Neural progenitor cell (in vitro differentiated cells): ENCODE results near the gene PMS1. TPM values are rescaled to one million over a fixed set of nuclear protein-coding genes. Genes with fewer than 3 reads are reported as not detected.
"Not testable (repeated sequence)": the region's sequence is repeated elsewhere in the genome, so short reads cannot be mapped to it uniquely, and the experiment has no call there.

Experiments
- DNase-seq: peaks from one replicate; pipeline ENCODE4 v3.0.0-alpha.2; 2016; ENCODE audit warnings: low spot score
- H2AFZ ChIP-seq: fragments of 200-600 bp; sonication (generic); replicated peaks from 2 replicates; pipeline ENCODE4 v1.6.1; 2016; ENCODE audit warnings: antibody characterized with exemption
- H3F3A ChIP-seq: fragments of 200-600 bp; sonication (generic); 2 replicates; pipeline ENCODE4 v1.6.1; 2016; ENCODE audit warnings: antibody characterized with exemption, low read depth
- H3K27ac ChIP-seq: fragments of 200-600 bp; sonication (generic); 2 replicates; pipeline ENCODE4 v1.5.1; 2016; ENCODE audit warnings: mild to moderate bottlenecking
- H3K27me3 ChIP-seq: fragments of 200-600 bp; sonication (generic); 2 replicates; pipeline ENCODE4 v1.6.1; 2016; ENCODE audit warnings: mild to moderate bottlenecking, moderate library complexity
- H3K36me3 ChIP-seq: fragments of 200-600 bp; sonication (generic); 2 replicates; pipeline ENCODE4 v1.5.1; 2016
- H3K4me1 ChIP-seq: fragments of 200-600 bp; sonication (generic); 2 replicates; pipeline ENCODE4 v1.6.1; 2016; ENCODE audit warnings: mixed run types
- H3K4me2 ChIP-seq: fragments of 200-600 bp; sonication (generic); 2 replicates; pipeline ENCODE4 v1.6.1; 2016
- H3K4me3 ChIP-seq: fragments of 200-600 bp; sonication (generic); 2 replicates; pipeline ENCODE4 v1.5.1; 2016
- H3K79me2 ChIP-seq: fragments of 200-600 bp; sonication (generic); 2 replicates; pipeline ENCODE4 v1.6.1; 2016; ENCODE audit warnings: low read depth
- H3K9ac ChIP-seq: fragments of 200-600 bp; sonication (generic); 2 replicates; pipeline ENCODE4 v1.6.1; 2016
- H3K9me3 ChIP-seq: fragments of 200-600 bp; sonication (generic); 2 replicates; pipeline ENCODE4 v1.5.1; 2016; ENCODE audit warnings: low read depth
- H4K20me1 ChIP-seq: fragments of 200-600 bp; sonication (generic); 2 replicates; pipeline ENCODE4 v1.6.1; 2016; ENCODE audit warnings: low read depth
- H3K27ac Mint-ChIP-seq: 3 replicates; pipeline ENCODE4 v1.8.0; 2021; ENCODE audit warnings: mixed read lengths
- H3K27me3 Mint-ChIP-seq: 2 replicates; pipeline ENCODE4 v1.8.0; 2022; ENCODE audit warnings: low read depth, mild to moderate bottlenecking, inconsistent platforms, moderate library complexity, mixed read lengths; ENCODE audit not compliant: insufficient read depth
- H3K36me3 Mint-ChIP-seq: 3 replicates; pipeline ENCODE4 v1.8.0; 2021; ENCODE audit warnings: mixed read lengths
- H3K4me1 Mint-ChIP-seq: 3 replicates; pipeline ENCODE4 v1.8.0; 2021; ENCODE audit warnings: mixed read lengths
- H3K4me3 Mint-ChIP-seq: 3 replicates; pipeline ENCODE4 v1.8.0; 2021; ENCODE audit warnings: mild to moderate bottlenecking, moderate library complexity, mixed read lengths
- H3K9me3 Mint-ChIP-seq: 3 replicates; pipeline ENCODE4 v1.8.0; 2020; ENCODE audit warnings: mixed read lengths
- CTCF ChIP-seq: fragments of 200-600 bp; sonication (generic); IDR thresholded peaks from 2 replicates; pipeline ENCODE4 v1.5.1; 2017; ENCODE audit warnings: antibody characterized with exemption, mild to moderate bottlenecking
- EZH2 ChIP-seq: fragments of 200-600 bp; sonication (generic); IDR thresholded peaks from 2 replicates; pipeline ENCODE4 v1.6.1; 2017; ENCODE audit warnings: antibody characterized with exemption, mild to moderate bottlenecking, moderate library complexity
- EZH2phosphoT487 ChIP-seq: fragments of 200-600 bp; sonication (generic); IDR thresholded peaks from 2 replicates; pipeline ENCODE4 v1.6.1; 2017; ENCODE audit warnings: antibody characterized with exemption
- total RNA-seq: library from RNA; depleted of rRNA; stranded (reverse); fragments of >200 nt; gene quantifications from 2 replicates; pipeline ENCODE4 v1.2.3, GENCODE V29; 2015; ENCODE audit warnings: low replicate concordance

PMS1 gene
- total RNA-seq, 1 donor from 2014 or later = 97.9 TPM

GRCh38 chr2:189880429-189880828 is 96.2 kb downstream of the PMS1 start:
- Histone ChIP-seq H3K4me1 (no peaks in the 10 kb centered on the region), H3K4me3 (no peak overlapping the region), H4K20me1 (no peaks in the 10 kb centered on the region), H3K79me2 (no peaks in the 10 kb centered on the region), H3K27ac (no peak overlapping the region), H2AFZ (no peak overlapping the region), H3K27me3 (no peaks in the 10 kb centered on the region), H3K9me3 (no peaks in the 10 kb centered on the region), H3K4me2 (no peak overlapping the region), H3F3A (no peaks in the 10 kb centered on the region), H3K9ac (no peak overlapping the region), H3K36me3 (peaks cover 7% of the 10 kb centered on the region)
- Mint-ChIP-seq H3K4me3 (no peak overlapping the region), H3K27ac (no peak overlapping the region), H3K27me3 (no peaks in the 10 kb centered on the region), H3K36me3 (peaks cover 20% of the 10 kb centered on the region), H3K9me3 (no peaks in the 10 kb centered on the region), H3K4me1 (no peaks in the 10 kb centered on the region)
- no peak for TF ChIP-seq EZH2
- TF ChIP-seq EZH2phosphoT487 = no peak
- no peak for TF ChIP-seq CTCF
- DNase-seq = no peak

- Histone ChIP-seq H3K27me3 (no peaks in the 10 kb centered on the region), H3K36me3 (peaks cover 7% of the 10 kb centered on the region), H3K9ac (no peak overlapping the region), H3K9me3 (no peaks in the 10 kb centered on the region), H3K4me2 (no peak overlapping the region), H2AFZ (no peak overlapping the region), H3K4me3 (no peak overlapping the region), H3F3A (no peaks in the 10 kb centered on the region), H3K4me1 (no peaks in the 10 kb centered on the region), H3K27ac (peak overlapping the region; percentile 2), H4K20me1 (no peaks in the 10 kb centered on the region), H3K79me2 (no peaks in the 10 kb centered on the region)
- no peak for DNase-seq
- H3K27me3 Mint-ChIP-seq = no peaks in the 10 kb centered on the region
- no peak overlapping the region for H3K27ac Mint-ChIP-seq
- no peak for TF ChIP-seq EZH2phosphoT487
- TF ChIP-seq CTCF = no peak
- no peak for TF ChIP-seq EZH2
- H3K9me3 Mint-ChIP-seq = no peaks in the 10 kb centered on the region
- no peak overlapping the region for H3K4me3 Mint-ChIP-seq
- no peaks in the 10 kb centered on the region for H3K4me1 Mint-ChIP-seq
- H3K36me3 Mint-ChIP-seq = peaks cover 20% of the 10 kb centered on the region
These were observed 96.7 kb downstream of the PMS1 start for GRCh38 chr2:189880832-189881492.

- H3K79me2 ChIP-seq = no peaks in the 10 kb centered on the region
- no peaks in the 10 kb centered on the region for H4K20me1 ChIP-seq
- no peaks in the 10 kb centered on the region for H3K27me3 ChIP-seq
- H3K4me1 ChIP-seq = no peaks in the 10 kb centered on the region
- H3K4me1 Mint-ChIP-seq = no peaks in the 10 kb centered on the region
- H3K4me3 ChIP-seq = no peak overlapping the region
- no peaks in the 10 kb centered on the region for H3K36me3 Mint-ChIP-seq
- H3F3A ChIP-seq = no peaks in the 10 kb centered on the region
- DNase-seq = no peak
- no peak overlapping the region for H2AFZ ChIP-seq
- no peak overlapping the region for H3K9ac ChIP-seq
- no peaks in the 10 kb centered on the region for H3K27me3 Mint-ChIP-seq
- TF ChIP-seq EZH2phosphoT487 (no peak), EZH2 (no peak), CTCF (no peak)
- H3K27ac ChIP-seq = no peak overlapping the region
- no peak overlapping the region for H3K27ac Mint-ChIP-seq
- no peaks in the 10 kb centered on the region for H3K9me3 Mint-ChIP-seq
- no peak overlapping the region for H3K4me3 Mint-ChIP-seq
- H3K9me3 ChIP-seq = no peaks in the 10 kb centered on the region
- H3K4me2 ChIP-seq = no peak overlapping the region
- H3K36me3 ChIP-seq = no peaks in the 10 kb centered on the region
These were observed 101.1 kb downstream of the PMS1 start for GRCh38 chr2:189885368-189885767.

- DNase-seq = not testable (repeated sequence)
These were observed 108.5 kb downstream of the PMS1 start for GRCh38 chr2:189892546-189893294.

More at GRCh38 chr2:189892546-189893294, 108.5 kb downstream of the PMS1 start:
- H3K27ac Mint-ChIP-seq, H3K4me3 Mint-ChIP-seq, H3K4me1 ChIP-seq, H3K79me2 ChIP-seq, H2AFZ ChIP-seq, H3K4me2 ChIP-seq, H3K36me3 Mint-ChIP-seq, H3K27me3 Mint-ChIP-seq, H4K20me1 ChIP-seq, H3K27ac ChIP-seq, H3K9me3 ChIP-seq, H3K9me3 Mint-ChIP-seq, H3K4me3 ChIP-seq, H3K27me3 ChIP-seq, H3K4me1 Mint-ChIP-seq, H3K9ac ChIP-seq, H3K36me3 ChIP-seq, H3F3A ChIP-seq: not testable (repeated sequence)
